Measurements from ENCODE around the gene PKMYT1. TPM values are rescaled to one million over a fixed set of nuclear protein-coding genes. Genes with fewer than 3 reads are reported as not detected.

Gene PKMYT1
- total and polyA plus RNA-seq, 2 of the 4 experiments (the other 2 are of a cell fraction), result 1.8 to 14.9 TPM

GRCh38 chr16:2954656-2955381 lies 25.4 kb downstream of the PKMYT1 start:
- Histone ChIP-seq H2BK120ac (ENCODE audit: low read depth, low read length) (no peak overlapping the region), H3K4me3 (ENCODE audit: insufficient read depth, low read depth, low read length) (no peak overlapping the region), H2AK9ac (replicated peaks; ENCODE audit: low read depth, low read length, poor library complexity) (no peak overlapping the region), H3K9me3 (ENCODE audit: control insufficient read depth, insufficient read depth, low read length) (no peaks in the 10 kb centered on the region), H3K14ac (replicated peaks; ENCODE audit: low read depth, low read length) (no peak overlapping the region), H4K91ac (ENCODE audit: insufficient read depth, low read depth, low read length) (no peak overlapping the region), H4K8ac (ENCODE audit: low read depth in 2 of 2, low read length in 2 of 2) (no peak overlapping the region), H2AK5ac (ENCODE audit: low read depth, low read length) (no peak overlapping the region), H3K4me2 (ENCODE audit: low read depth, low read length) (no peak overlapping the region), H3K18ac (ENCODE audit: low read depth, low read length) (no peak overlapping the region), H3K9ac (ENCODE audit: low read depth, low read length) (no peak overlapping the region), H3K23ac (ENCODE audit: low read depth, low read length) (no peak overlapping the region), H3K9me1 (ENCODE audit: insufficient read depth, low read length) (no peaks in the 10 kb centered on the region), H2BK5ac (ENCODE audit: low read depth, low read length, poor library complexity, severe bottlenecking) (no peak overlapping the region), H3K56ac (ENCODE audit: extremely low read depth, insufficient read depth, low read length) (no peak overlapping the region), H3K4ac (ENCODE audit: low read depth, low read length) (no peak overlapping the region), H3K4me1 (ENCODE audit: control insufficient read depth, insufficient read depth, low read length) (no peaks in the 10 kb centered on the region), H3K27me3 (ENCODE audit: control insufficient read depth, insufficient read depth, low read length) (peaks cover 44% of the 10 kb centered on the region), H2BK20ac (ENCODE audit: low read depth, low read length) (no peak overlapping the region), H4K20me1 (ENCODE audit: insufficient read depth, low read length) (0 out of 2 replicates have a peak, but pooled peaks cover 3% of the 10 kb centered on the region), H3K79me1 (ENCODE audit: low read depth in 1 of 2, low read length in 2 of 2) (no peaks in the 10 kb centered on the region), H2AFZ (replicated peaks; ENCODE audit: low read length, poor library complexity) (no peak overlapping the region), H4K5ac (ENCODE audit: low read depth, low read length) (no peak overlapping the region), H2BK15ac (ENCODE audit: low read depth, low read length) (no peak overlapping the region), H3K36me3 (ENCODE audit: control insufficient read depth, insufficient read depth, low read length) (peaks cover 4% of the 10 kb centered on the region; the same call in 1 of the 2 replicates), H3K27ac (ENCODE audit: insufficient read depth, low read length) (no peak overlapping the region)
- TF ChIP-seq BHLHE40 (IDR thresholded peaks at IDR 0.05; ENCODE audit: low read depth, low read length), result no peak
- no peak for TF ChIP-seq NFE2L2 (IDR thresholded peaks at IDR 0.05; ENCODE audit: low read depth, low read length)
- TF ChIP-seq MAFK (IDR thresholded peaks at IDR 0.05; ENCODE audit: low read depth, low read length), result no peak
- TF ChIP-seq FOS (IDR thresholded peaks at IDR 0.05; ENCODE audit: low read depth, low read length), result no peak
- no peak for TF ChIP-seq ELK1 (IDR thresholded peaks at IDR 0.05; ENCODE audit: borderline replicate concordance, low read depth, low read length)
- no peak for TF ChIP-seq USF2 (IDR thresholded peaks at IDR 0.05; ENCODE audit: low read depth, low read length)
- no peak for TF ChIP-seq RAD21 (IDR thresholded peaks at IDR 0.05; ENCODE audit: low read length)
- TF ChIP-seq SMC3 (IDR thresholded peaks at IDR 0.05; ENCODE audit: low read depth, low read length), result no peak
- no peak for TF ChIP-seq CEBPB (IDR thresholded peaks at IDR 0.05; ENCODE audit: low read depth, low read length)
- no peak for TF ChIP-seq RCOR1 (IDR thresholded peaks at IDR 0.05; ENCODE audit: insufficient replicate concordance, low read length)
- no peak for TF ChIP-seq POLR2A (IDR thresholded peaks at IDR 0.05; ENCODE audit: low read depth, low read length)
- TF ChIP-seq MAZ (IDR thresholded peaks at IDR 0.05; ENCODE audit: borderline replicate concordance, low read depth, low read length), result no peak
- no peak for TF ChIP-seq MXI1 (IDR thresholded peaks at IDR 0.05; ENCODE audit: borderline replicate concordance, low read depth, low read length)
- WGBS, 2 experiments (ENCODE audit: extremely low coverage in 2 of 2, insufficient read length in 1 of 2), result 50% methylated on average over 7 of the region's 26 CpGs; no CpG with 5 or more reads in 1 of the 2 experiments
- ChIA-PET POLR2A (ENCODE audit: unreplicated experiment) (no interaction called here), CTCF (no interaction called here)
- in situ Hi-C loops (cut with MboI; ENCODE audit: low sequenced_read_pairs), result no loop called here
- intact Hi-C loops (cut with micrococcal nuclease), result no loop called here
- dilution Hi-C loops (cut with HindIII; ENCODE audit: low sequenced_read_pairs, unreplicated experiment), result no loop called here
- no peak for ATAC-seq (ENCODE audit: low read depth)
- DNase-seq, result no peak
- BruUV-seq (replicated peaks), result no TSS peak
